GM19099 (cell line): Measurements from ENCODE around the gene ADGRG2.

Experiments used
- POLR2A ChIP-seq: IDR thresholded peaks from 3 replicates; pipeline ENCODE4 v1.6.1; 2011; ENCODE audit warnings: low read depth; ENCODE audit not compliant: insufficient read length; ENCODE audit errors: extremely low read depth

Gene ADGRG2

GRCh38 chrX:18951032-18951431 lies 171.2 kb downstream of the ADGRG2 start:
- TF ChIP-seq POLR2A: no peak

DNA sequence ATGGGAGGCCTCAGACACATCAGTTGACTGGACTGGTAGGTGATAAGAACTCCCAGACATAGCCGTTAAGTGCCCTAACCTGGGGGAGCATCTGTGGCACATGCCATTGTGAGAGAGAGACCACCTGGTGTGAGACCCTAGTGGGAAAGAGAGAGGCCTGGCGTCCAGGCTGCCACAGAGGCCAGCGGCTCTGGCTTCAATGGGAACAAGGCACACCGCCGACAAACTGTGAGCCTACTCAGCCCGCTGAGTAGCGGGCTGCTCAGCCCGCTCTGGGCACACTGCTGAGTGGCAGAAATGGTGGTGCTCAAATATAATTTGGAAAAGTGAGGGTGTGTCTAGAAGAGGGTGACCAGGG lies 172.3 kb downstream of the ADGRG2 start:
- no peak for TF ChIP-seq POLR2A

DNA sequence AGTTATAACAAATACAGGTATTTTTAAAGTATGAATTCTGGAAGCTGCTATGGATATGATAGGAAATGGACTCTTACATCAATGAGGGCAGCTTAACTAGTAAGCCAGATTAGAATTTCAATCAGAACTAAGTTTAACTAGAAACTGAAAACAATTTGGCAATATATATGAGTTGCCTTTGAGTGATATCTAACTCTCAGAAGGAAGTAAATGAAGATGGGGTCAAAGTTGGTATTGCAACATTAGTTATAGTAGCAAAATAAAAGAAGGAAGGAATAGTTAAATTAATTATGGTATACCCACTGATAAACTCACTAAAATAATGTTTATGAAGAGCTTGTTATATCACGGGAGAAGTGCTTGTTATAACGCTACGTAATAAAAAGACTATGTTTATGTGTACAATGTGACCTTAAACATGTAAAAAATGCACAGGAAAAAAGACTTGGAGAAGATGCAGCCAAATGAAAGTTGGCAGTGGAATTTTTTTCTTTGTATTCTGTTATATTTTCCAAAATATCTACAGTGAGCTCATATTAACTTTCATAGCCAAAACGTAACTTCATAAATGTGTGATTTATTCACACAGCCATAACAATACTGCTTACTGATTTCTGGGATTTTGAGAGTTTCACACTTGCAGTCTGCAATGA lies 172.9 kb downstream of the ADGRG2 start:
- TF ChIP-seq POLR2A: no peak

DNA sequence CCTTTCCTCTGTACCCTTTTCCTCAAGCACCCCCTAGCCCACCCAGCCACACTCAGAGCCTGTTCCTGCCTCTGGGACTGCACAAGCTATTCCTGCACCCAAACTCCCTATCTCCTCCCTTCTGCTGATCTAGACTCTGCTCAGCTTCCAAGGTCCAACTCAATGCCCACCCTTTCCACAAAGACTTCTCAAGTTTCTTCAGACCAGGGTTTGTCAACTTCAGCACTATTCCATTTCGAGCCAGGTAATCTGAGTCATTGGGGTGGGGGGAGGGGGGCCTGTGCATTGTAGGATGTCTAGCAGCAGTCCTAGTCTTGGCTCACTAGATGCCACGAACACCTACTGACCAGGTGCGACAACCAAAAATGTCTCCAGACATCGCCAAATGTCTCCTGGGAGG lies 175.7 kb downstream of the ADGRG2 start:
- no peak for TF ChIP-seq POLR2A

- no peak for TF ChIP-seq POLR2A
Observed at GRCh38 chrX:18946157-18946556, 176.1 kb downstream of the ADGRG2 start.

GRCh38 chrX:18945483-18945882 lies 176.8 kb downstream of the ADGRG2 start:
- no peak for TF ChIP-seq POLR2A

- no peak for TF ChIP-seq POLR2A
Observed at GRCh38 chrX:18944482-18944881, 177.8 kb downstream of the ADGRG2 start.

- no peak for TF ChIP-seq POLR2A
Observed at GRCh38 chrX:18941896-18942295, 180.4 kb downstream of the ADGRG2 start.
